VCaP (cell line): ENCODE results near the gene CNBD2.

Source experiments
- H3K27ac ChIP-seq: fragments of 450-650 bp; 2 replicates; pipeline ENCODE4 v1.5.1; 2017
- CTCF ChIP-seq: fragments of 450-650 bp; conservative IDR thresholded peaks from 2 replicates; pipeline ENCODE4 v1.5.1; 2017; ENCODE audit warnings: mild to moderate bottlenecking, moderate library complexity

Gene CNBD2

GRCh38 chr20:36055145-36055544 lies 86.8 kb downstream of the CNBD2 start:
- TF ChIP-seq CTCF: no peak
- H3K27ac ChIP-seq: no peak overlapping the region

- no peak for TF ChIP-seq CTCF
- no peak overlapping the region for H3K27ac ChIP-seq
These were observed 92.3 kb downstream of the CNBD2 start for GRCh38 chr20:36060676-36061075.

GRCh38 chr20:36061754-36062153 lies 93.4 kb downstream of the CNBD2 start:
- no peak for TF ChIP-seq CTCF

GRCh38 chr20:36062799-36063198 lies 94.4 kb downstream of the CNBD2 start:
- no peak overlapping the region for H3K27ac ChIP-seq
- TF ChIP-seq CTCF: no peak

More at GRCh38 chr20:36061754-36062153, 93.4 kb downstream of the CNBD2 start:
- H3K27ac ChIP-seq: no peak overlapping the region

- H3K27ac ChIP-seq: peak overlapping the region; percentile 78
- TF ChIP-seq CTCF: no peak
These were observed 95.7 kb downstream of the CNBD2 start for GRCh38 chr20:36063916-36064657.

GRCh38 chr20:36064658-36065426 lies 96.5 kb downstream of the CNBD2 start:
- peak; percentile 26 for TF ChIP-seq CTCF
- H3K27ac ChIP-seq: peak overlapping the region; percentile 78

GRCh38 chr20:36065427-36065998 lies 97.1 kb downstream of the CNBD2 start:
- peak overlapping the region; percentile 78 for H3K27ac ChIP-seq
- no peak for TF ChIP-seq CTCF
